Stimulated activated CD4-positive, alpha-beta T cell treated with anti-CD3 and anti-CD28 coated beads, Interleukin-15, amount 100 ng/mL, for 1 hour (primary cell): Measurements from ENCODE around the gene ECSCR.

Experiments used
- DNase-seq, 2 donors: peaks; one replicate each; pipeline ENCODE4 v3.0.0-alpha.2; 2020; ENCODE audit warnings: low read depth in 1 of 2, low spot score in 1 of 2

Gene ECSCR

DNA sequence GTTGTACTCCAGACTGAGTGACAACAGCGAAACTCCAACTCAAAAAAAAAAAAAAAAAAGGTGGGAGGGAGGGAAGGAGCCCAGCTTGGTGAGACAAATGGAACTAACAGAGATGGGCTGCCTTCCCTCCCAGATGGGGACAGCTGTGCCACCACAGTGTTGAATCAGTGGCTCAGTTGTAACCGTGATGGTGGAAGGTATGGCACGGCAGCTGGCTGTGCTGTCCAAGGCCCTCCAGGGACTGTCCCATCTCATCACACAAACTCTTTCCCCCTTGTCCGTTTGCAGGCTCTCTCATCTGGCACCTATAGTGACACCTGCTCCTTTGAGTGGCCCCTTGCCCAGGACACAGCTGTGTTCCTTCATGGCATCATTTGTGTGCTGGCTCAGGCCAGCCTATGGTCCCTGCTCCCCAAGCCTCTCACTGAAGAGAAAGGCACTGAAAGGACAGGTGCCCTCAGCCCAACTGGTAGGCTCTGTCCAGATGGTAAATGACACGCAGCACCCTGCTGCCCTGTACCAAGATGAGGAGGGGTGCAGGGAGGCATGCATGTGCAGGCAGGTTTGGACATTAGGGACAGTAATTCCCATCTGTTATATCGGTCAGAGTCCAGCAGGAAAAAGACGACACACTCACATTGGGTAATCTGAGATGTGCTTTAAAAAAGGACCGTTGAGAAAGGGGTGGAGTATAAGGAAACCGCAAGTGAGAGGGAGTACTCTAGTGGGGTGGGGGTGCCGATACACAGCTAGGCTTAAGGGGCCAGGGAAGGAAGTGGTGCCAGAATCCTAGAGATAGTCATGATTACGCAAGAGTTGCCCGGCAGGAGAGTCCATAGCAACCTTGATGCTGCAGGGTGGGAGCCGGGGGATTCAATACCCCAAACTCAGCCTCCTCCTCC, 12.6 kb upstream of the ECSCR start:
- no peak for DNase-seq

DNA sequence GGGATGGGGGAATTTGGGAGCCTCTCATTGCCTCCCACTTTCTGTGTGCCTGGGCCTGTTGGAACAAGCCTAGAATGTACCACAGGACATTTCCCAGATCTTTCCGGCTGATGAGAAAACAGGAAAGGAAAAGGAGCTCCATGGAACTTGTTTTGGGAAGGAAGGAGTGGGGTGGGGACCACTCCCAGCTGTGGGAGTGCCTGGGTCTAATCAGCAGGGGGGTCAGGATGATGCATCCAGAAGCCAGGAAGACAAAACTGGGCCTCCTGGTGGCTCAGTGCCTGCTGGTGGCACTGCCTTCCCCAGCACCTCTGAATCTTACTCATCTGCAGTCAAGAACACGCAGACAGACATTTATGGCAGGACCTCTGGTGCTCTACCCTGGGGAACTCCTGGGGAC, 11.0 kb upstream of the ECSCR start:
- DNase-seq: no peak

DNA sequence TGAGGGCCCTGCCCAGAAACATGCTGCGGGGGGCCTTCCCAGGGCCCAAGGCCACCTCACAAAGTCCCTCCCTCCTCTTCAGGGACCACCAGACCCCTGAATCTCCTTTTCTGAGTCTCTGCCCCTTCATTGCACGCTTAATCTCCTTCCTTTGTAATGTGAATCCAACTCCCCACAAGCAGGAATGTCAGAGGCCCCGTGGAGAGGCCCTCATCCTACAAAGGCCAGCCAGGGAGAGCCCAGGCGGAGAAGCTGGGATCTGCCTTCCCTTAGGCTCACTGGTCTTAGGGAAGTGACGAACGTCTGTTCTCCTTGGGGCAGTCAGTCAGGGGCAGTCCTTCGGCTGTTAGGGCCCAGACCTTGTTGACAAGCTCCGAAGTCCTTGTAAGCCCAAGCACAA, 10.6 kb upstream of the ECSCR start:
- DNase-seq: no peak

DNA sequence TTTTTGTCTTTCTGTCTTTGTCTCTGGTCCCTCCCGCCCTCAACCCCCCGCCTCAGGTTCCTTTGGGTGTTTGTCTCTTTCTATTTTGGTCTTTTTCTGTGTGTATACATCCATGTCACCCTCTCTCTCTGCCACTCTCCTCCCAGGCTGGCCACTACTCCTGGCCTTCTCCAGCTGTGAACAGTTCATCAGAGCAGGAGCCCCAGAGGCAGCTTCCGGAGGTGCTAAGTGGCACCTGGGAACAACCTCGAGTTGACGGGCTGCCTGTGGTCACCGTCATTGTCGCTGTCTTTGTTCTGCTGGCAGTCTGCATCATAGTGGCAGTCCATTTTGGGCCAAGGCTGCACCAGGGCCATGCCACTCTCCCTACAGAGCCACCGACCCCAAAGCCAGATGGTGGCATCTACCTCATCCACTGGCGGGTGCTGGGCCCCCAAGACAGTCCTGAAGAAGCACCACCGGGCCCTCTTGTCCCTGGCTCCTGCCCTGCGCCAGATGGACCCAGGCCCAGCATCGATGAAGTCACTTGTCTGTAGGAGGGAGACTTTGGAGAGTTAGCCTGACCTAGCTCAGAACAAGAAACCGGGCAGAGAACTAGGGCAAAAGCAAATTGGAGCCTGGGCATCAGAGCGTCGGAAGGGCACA, 10.0 kb upstream of the ECSCR start:
- DNase-seq: no peak

DNA sequence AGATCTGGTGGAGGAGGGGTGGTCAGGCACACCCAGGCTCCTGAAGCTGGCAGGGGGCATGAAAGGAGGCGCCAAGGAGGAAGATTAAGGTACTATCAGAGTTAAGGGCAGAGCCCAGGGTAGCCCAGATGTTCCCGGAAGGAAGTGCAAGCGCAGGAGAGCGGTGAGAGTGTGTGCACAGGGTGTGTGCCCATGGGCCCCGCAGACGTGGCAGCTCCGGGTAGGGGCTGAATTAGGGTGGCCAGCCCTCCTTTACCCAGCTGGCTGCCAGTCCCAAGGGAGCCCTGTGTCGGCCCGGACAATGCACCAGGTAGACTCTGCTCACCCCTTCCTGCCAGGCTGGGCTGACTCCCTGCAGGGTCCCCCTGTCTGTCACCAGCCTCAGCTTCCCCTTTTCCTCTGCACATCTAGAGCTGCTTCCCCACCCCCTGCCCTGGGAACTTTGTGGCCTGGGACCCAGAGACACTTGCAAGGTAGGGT, 8.3 kb upstream of the ECSCR start, which contains the start of gene SMIM33:
Gene SMIM33, plus strand, starts transcription at position 184 of the 480 bp plus-strand sequence. Its CDS starts 118 bp downstream, at position 302.
- no peak for DNase-seq

DNA sequence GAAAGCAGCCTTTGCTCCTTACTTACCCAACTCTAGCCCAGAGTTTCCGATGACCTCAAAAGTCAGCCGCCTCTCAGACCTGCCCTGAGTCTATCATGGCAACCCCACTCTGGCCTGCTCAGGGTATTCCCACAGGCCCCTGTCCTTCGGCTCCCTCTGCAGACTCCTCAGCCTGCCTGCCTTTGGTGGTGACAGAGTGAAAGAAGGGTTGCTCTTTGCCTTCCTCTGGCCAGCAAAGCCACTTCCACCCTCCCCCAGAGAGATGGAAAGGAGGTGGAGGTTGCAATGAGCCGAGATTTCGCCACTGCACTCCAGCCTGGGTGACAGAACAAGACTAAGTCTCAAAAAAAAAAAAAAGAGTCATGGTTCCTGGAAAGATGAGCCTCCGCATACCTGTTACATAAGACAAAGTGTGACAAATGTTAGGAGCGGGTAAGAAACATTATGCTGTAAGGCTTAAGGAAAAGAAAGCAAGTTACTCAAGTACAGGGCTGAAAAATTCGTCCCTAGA, 5.9 kb upstream of the ECSCR start:
- no peak for DNase-seq

DNA sequence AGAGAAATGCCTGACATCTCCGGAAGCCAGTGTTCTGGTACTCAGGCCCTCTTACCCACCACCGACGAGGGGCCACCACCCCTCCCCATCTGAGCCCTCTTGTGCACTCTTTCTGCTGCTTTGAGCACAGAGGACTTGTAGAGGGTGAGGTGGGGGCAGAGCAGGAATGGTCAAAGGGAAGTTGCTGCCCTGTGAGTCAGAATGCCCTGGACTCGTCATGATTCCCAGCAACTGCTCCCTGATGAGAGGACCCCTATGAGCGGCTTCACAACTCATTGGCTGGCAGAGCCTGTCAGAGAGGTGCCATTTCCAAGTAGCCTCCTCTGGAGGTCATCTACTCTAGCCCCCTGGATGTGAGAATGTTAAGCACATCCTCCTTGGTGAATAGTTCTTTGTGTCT, 845 bp downstream of the ECSCR start:
- no peak for DNase-seq

DNA sequence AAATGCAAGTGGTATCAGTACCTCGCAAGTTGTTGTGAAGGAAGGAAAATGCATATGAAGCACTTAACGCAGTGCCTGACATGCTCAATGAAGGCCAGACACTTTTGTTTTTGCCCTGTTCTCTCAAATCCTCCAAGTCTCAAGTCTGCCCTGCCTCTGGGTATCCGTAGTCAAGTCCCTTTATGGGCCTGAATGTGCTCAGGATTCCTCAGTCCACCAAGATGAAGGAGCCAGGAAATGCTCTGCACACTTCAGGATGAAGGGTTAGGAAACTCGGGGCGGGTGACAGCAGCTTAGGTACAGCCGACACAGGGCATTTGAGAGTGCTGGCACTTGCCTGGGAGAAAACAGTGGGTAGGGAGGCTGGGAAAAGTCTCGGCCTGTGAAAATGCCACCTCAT, 1.4 kb downstream of the ECSCR start:
- DNase-seq: no peak

DNA sequence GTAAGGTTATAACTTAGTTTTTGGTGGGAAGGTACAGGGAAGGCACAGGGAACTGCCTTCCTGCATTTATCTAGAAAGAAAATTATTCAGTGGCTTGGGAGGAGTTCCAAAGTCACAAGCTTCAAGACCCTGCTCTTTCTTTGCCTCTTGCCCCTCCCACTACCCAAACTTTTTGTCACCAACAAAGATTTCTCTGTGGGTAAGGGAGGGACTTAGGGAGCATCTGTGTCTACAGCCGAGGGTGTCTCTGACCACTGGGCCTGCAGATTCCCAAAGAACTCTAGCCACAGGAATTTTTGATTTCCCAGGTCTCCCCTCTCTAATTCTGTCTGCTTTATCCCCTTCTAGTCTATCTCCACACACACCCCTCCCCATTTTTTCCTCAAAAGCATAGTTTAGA, 2.1 kb downstream of the ECSCR start:
- DNase-seq: no peak

DNA sequence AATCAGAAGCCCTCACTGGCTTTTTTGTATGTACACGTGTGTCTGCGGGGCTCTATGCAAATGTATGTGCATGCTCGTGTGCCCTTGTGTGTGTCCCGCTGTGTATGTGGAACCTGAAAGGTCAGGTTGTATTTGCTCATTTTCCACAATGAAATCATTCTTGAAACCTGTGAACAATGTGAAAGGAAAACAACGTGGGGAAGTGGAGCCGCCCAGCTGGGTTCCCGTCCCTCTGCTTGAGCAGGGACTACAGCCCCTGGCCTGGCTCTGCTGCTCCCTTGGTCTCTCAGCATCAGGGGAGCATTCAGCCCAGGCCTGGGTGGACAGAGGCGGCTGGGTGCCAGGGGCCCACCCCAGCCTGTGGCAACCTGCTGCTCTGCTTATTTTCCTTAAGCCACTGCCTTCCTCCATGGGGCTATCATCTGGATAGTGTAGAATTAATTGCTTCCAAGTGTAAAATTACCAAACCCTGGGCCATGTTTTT, 3.0 kb downstream of the ECSCR start:
- DNase-seq: no peak

DNA sequence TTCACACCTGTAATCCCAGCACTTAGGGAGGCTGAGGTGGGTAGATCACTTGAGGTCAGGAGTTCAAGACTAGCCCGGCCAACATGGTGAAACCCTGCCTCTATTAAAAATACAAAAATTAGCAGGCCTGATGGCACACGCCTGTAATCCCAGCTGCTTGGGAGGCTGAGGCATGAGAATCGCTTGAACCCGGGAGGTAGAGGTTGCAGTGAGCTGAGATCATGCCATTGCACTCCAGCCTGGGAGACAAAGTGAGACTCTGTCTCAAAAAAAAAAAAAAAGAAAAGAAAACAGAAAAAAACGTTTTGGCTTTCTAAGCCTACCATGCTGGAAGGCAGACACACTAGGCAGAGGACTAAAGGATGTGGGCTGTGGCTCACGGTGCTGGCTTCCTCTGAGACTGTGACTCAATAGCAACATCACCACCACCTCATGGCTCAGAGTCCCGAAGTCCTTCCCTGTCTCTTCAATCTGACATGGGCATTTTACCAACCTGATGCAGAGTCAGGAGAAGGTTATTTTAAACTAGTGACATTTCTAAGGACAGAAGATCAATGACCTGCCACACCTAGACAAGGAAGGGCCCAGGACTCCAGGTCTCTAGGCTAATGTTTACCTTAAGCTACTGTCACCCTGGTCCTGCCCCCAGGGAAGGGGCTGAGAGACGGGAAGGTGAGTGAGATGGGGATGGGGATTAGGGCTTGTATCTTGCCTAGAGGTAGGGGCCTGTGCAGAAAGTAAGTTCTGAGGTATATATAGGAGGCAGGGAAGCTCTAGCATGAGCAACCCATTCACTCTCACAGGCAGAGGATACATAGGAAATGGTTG, 3.7 kb downstream of the ECSCR start:
- peak; percentile 42 to 53 for DNase-seq

DNA sequence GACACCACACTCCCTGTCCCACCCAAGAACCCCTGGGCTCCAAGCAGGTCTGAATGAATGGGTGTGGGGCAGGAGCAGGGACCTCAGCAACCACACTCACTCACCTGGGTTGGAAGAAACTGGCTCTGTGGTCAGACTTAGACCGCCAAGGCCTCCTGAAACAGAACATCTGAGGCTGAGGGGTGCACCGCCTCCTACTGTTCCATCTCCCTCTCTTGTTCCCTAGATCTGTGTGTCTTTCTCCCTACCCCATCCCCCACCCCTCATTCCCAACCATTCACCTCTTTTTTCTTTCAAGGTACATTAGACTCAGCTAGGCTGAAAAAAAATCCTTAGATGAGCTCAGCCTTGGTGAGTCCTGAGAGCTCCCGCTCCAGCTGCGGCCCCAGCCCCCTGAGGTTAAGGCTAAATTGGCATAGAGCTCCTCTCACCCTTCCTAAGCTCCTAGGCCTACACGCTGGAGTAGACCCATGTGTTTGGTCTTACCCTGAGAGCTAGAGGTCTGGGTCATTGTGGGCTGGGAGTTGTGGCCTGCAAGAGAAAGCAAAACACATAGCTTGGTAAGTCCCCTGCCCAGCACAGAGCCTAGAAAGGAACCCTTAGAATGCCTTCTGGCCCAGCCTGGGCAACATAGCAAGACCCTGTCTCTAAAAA, 4.8 kb downstream of the ECSCR start:
- DNase-seq: no peak

DNA sequence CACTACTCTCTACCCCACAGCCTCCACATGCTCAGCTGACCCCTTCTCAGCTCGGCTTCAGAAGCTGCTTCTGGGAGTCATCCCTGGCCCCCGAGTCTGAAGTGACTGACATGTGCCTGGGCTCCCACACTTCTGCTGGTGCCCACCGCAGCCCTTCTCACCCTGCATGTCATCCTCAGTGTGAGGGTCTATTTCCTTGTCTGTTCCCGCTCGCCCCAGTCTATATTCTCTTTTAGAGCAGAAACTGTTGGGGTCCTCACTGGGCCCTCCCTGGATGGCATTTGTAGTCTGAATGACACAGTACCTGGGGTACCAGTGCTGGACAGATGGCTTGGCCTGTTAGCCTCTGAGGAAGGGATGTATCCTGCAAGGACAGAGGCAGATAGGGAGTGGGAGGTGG, 5.3 kb downstream of the ECSCR start:
- DNase-seq: no peak

DNA sequence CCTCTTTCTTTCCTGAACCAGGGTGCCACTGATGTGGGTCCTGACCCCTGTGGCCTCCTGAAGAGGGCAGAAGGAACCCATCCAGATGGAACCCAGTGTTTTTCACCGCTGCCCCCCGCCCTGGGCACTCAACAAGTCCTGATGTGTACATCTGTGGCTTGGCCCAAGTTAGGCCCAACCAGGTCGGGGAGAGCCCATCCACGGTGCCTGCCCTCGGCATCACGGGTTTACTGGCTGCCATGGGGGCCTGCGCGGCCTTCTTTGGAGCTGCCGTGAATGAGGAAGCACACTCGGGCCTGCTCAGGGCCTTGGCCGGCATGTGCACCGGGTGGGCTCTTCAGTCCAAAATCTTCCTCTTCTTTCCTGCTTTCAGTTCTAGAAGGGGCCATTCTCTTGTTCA, 5.8 kb downstream of the ECSCR start:
- DNase-seq: no peak

DNA sequence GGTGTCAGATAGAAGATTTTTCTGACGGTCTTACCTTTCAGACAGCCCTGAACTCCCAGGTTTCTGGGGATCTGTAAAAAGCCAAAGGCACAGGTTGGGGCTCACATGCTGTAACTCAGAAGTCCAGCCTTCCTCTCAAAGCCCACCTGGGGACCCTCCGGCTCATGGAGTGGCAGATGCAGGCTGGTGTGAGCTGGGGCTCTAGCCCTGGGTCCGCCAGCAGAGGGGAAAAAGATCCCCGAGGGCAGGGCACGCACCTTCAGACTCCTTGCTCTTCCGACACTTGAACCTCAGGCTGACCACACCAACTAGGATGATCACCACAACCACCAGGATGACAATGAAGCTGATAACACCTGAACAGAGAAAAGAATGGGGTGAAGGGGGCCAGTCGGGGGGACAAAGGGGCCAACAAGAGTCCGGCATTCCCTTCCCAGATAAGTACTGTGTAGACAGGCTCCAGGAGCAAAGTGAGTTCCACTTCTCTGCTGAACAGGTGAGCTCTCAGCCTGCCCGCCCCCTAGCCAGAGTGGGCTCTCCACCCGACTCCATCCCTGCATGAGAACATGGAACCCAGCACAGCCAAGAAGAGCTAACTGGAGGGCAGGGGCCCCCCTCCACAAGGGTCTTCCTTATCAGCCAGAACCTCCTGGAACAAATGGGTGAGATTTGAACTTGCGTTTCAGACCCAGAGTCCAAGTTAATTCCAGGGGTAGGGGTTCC, 7.8 kb downstream of the ECSCR start:
- no peak for DNase-seq

DNA sequence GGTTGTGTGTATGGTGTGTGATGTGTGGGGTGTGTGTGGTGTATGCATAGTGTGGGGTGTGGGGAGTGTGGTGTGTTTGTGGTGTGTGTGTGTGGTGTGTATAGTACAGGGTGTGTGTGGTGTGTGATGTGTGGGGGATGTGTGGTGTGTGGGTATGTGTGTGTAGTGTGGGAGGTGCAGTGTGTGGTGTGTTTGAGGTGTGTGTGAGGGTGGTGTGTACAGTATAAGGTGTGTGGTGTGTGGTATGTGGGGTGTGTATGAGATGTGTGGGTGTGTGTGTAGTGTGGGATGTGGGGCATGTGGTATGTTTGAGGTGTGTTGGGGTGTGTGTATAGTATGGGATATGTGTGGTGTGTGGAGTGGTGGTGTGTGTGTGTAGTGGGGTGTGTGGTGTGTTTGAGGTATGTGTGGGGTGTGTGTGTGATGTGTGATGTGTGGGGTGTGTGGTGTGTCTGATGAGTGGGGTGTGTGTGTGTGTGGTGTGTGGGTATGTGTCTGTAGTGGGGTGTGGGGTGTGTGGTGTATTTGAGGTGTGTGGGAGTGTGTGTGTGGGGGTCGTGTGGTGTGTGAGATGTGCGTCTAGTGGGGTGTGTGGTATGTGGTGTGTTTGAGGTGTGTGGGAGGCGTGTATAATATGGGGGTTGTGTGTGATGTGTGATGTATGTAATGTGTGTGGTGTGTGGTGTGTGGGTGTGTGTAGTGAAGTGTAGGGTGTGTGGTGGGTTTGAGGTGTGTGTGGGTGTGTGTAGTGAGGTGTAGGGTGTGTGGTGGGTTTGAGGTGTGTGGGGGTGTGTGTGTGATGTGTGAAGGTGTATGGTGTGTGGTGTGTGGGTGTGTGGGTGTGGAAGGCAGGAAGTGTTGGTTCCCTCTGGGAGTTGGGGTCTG, 8.6 kb downstream of the ECSCR start:
- no peak for DNase-seq

DNA sequence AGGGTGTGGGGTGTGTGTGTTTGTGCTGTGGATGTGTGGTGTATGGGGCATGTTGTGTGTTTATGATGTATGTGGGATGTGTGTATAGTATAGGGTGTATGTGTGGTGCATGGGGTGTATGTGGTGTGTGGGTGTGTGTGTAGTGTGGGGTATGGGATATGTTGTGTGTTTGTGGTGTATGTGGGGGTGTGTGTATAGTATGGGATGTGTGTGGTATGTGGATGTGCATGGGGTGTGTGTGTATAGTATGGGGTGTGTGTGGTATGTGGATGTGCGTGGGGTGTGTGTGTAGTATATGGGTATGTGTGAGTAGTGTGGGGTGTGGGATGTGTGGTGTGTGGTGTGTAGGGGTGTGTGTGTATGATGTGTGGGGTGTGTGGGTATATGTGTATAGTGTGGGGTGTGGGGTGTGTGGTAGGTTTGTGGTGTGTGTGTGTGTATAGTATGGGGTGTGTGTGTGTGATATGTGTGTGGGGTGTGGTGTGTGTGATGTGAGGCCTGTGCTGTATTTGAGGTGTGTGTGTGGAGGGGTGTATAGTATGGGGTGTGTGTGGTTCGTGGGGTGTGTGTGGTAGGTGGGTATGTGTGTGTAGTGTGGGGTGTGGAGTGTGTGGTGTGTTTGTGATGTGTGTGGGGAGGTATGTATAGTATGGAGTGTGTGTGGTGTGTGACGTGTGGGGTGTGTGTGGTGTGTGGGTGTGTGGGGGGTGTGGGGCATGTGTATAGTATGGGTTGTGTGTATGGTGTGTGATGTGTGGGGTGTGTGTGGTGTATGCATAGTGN, 10.5 kb downstream of the ECSCR start:
- no peak for DNase-seq

DNA sequence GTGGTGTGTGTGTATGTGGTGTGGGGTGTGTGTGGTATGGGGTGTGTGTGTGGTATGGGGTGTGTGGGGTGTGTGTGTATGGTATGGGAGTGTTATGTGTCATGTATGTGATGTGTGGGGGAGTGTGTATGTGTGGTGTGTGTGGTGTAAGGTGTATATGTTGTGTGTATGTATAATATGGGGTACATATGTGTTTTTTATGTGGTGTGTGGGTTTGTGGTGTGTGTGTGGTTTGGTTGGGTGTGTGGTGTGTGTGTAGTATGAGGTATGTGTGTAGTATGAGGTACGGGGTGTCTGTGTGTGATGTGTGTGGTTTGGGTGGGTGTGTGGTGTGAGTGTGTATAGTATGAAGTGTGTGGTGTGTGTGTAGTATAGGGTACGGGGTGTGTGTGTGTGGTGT, 11.4 kb downstream of the ECSCR start:
- DNase-seq: no peak
